ENCODE results near the gene ATP5MG.

DNA sequence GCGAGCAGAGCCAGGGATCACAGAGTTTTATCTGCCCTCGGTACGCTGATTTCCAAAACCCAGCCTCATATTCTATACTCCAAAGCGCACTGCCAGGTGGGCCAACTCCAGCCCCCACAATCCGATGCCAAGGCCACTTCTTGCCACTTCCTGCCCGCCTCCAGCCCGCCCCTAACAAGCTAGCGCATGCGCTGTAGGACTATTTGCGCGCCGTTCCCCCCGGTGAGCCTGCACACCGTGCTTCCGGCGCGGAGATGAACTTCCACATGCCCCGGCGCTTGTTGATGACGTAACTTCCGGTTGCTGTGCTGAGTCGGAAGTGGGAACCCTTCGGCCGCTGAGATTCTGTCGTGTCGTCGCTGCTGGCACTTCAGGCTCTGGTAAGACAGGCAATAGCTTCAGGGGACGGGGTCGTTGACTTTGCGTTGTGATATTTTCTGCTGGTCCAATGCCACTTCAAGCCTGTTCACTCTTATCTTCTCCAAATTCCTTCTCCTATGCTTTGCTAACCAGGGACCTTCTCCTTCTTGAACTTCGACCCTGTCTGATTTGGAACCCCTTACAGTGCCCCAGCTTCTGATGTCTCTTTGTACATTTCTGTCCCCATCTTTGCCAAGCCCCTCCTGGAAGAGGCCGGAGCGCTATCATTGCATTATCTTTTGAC is 42.0 kb upstream of the ATP5MG start, which contains the start of gene UBE4A:
- TF ChIP-seq, protein P1, sequence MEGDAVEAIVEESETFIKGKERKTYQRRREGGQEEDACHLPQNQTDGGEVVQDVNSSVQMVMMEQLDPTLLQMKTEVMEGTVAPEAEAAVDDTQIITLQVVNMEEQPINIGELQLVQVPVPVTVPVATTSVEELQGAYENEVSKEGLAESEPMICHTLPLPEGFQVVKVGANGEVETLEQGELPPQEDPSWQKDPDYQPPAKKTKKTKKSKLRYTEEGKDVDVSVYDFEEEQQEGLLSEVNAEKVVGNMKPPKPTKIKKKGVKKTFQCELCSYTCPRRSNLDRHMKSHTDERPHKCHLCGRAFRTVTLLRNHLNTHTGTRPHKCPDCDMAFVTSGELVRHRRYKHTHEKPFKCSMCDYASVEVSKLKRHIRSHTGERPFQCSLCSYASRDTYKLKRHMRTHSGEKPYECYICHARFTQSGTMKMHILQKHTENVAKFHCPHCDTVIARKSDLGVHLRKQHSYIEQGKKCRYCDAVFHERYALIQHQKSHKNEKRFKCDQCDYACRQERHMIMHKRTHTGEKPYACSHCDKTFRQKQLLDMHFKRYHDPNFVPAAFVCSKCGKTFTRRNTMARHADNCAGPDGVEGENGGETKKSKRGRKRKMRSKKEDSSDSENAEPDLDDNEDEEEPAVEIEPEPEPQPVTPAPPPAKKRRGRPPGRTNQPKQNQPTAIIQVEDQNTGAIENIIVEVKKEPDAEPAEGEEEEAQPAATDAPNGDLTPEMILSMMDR (conservative IDR thresholded peaks at IDR 0.05; ENCODE audit: low read depth, low read length), result no peak
- TF ChIP-seq EZH2 (IDR thresholded peaks at IDR 0.05; ENCODE audit: borderline replicate concordance, low read depth, low read length, poor library complexity, severe bottlenecking), result no peak
